GM12878 (cell line): ENCODE results near the gene KHDC1L. TPM values are rescaled to one million over a fixed set of nuclear protein-coding genes. Genes with fewer than 3 reads are reported as not detected.

ENCODE experiments used
- BCLAF1 ChIP-seq: fragments of 450-650 bp; IDR thresholded peaks from 2 replicates; pipeline ENCODE4 v1.6.1; 2017; ENCODE audit warnings: antibody characterized with exemption, mild to moderate bottlenecking, moderate library complexity
- CHD1 ChIP-seq: IDR thresholded peaks from 2 replicates; pipeline ENCODE4 v1.6.1; 2012; ENCODE audit warnings: low read depth, low read length, improper control_type of control experiment
- CREM ChIP-seq: IDR thresholded peaks from 2 replicates; pipeline ENCODE4 v1.6.1; 2014; ENCODE audit warnings: antibody characterized with exemption, low read depth
- EED ChIP-seq: sonication (generic); IDR thresholded peaks from 2 replicates; pipeline ENCODE4 v1.6.1; 2016; ENCODE audit warnings: antibody characterized with exemption, low read depth
- ELK1 ChIP-seq: IDR thresholded peaks from 2 replicates; pipeline ENCODE4 v1.6.1; 2012; ENCODE audit warnings: low read depth, low read length, improper control_type of control experiment
- LARP7 ChIP-seq: fragments of 450-650 bp; IDR thresholded peaks from 2 replicates; pipeline ENCODE4 v1.6.1; 2017; ENCODE audit warnings: mild to moderate bottlenecking
- NBN ChIP-seq: fragments of 450-650 bp; IDR thresholded peaks from 2 replicates; pipeline ENCODE4 v1.6.1; 2016
- PAX8 ChIP-seq: fragments of 450-650 bp; IDR thresholded peaks from 2 replicates; pipeline ENCODE4 v1.6.1; 2017; ENCODE audit warnings: mild to moderate bottlenecking, moderate library complexity
- RB1 ChIP-seq: fragments of 450-650 bp; formaldehyde crosslinking; IDR thresholded peaks from 2 replicates; pipeline ENCODE4 v1.6.1; 2017; ENCODE audit warnings: mild to moderate bottlenecking, borderline replicate concordance
- RBBP5 ChIP-seq: fragments of 200-600 bp; sonication (generic); conservative IDR thresholded peaks from 2 replicates; pipeline ENCODE4 v1.6.1; 2016
- RCOR1 ChIP-seq: conservative IDR thresholded peaks from 2 replicates; pipeline ENCODE4 v1.6.1; 2012; ENCODE audit warnings: low read depth, low read length, improper control_type of control experiment
- RUNX3 ChIP-seq: IDR thresholded peaks from 2 replicates; pipeline ENCODE4 v1.6.1; 2012; ENCODE audit warnings: low read length, inconsistent platforms
- SREBF1 ChIP-seq: IDR thresholded peaks from 2 replicates; pipeline ENCODE4 v1.6.1; 2012; ENCODE audit warnings: mild to moderate bottlenecking, low read length
- TAF1 ChIP-seq: IDR thresholded peaks from 2 replicates; pipeline ENCODE4 v1.6.1; 2011; ENCODE audit warnings: mild to moderate bottlenecking, low read depth, low read length, borderline replicate concordance
- ZBED1 ChIP-seq: IDR thresholded peaks from 2 replicates; pipeline ENCODE4 v1.6.1; 2016; ENCODE audit warnings: borderline replicate concordance
- ZBTB11 ChIP-seq: fragments of 450-650 bp; formaldehyde crosslinking; IDR thresholded peaks from 2 replicates; pipeline ENCODE4 v1.5.0; 2022; ENCODE audit warnings: mild to moderate bottlenecking, missing genetic modification characterization
- ZBTB4 ChIP-seq: fragments of 450-650 bp; formaldehyde crosslinking; IDR thresholded peaks from 2 replicates; pipeline ENCODE4 v1.4.0; 2022; ENCODE audit warnings: mild to moderate bottlenecking, moderate library complexity
- polyA plus RNA-seq, 11 experiments: library from polyadenylated mRNA; depleted of rRNA in 4 of 11; unstranded in 6 of 11; stranded (reverse) in 5 of 11; fragments of >200 nt; fragmentation: Nextera tagmentation in 4 of 11; fragmentation: Illumina TruSeq in 1 of 11; extraction: Ambion mirVana in 4 of 11; extraction: Trizol in 1 of 11; gene quantifications; 1 replicate in 1 of 11; 2 replicates in 10 of 11; pipeline versions ENCODE4 v1.2.1 to v1.2.3, GENCODE V29; 2011 to 2016; ENCODE audit warnings: inconsistent platforms in 2 of 11, missing spikeins in 2 of 11, low read depth in 1 of 11
- total RNA-seq, 4 experiments: library from RNA; depleted of rRNA in 3 of 4; stranded (reverse); fragments of >200 nt in 3 of 4; fragmentation: Illumina TruSeq in 1 of 4; extraction: Trizol in 1 of 4; gene quantifications; 2 replicates each; pipeline versions ENCODE4 v1.2.1 to v1.2.3, GENCODE V29; 2013 to 2021

KHDC1L gene
- total and polyA plus RNA-seq, 10 of the 15 experiments (the other 5 are each of a cell fraction or from before 2014, with no cell fraction given), result 0.12 to 0.37 (median 0.24) TPM; not detected in 4

- no peak for TF ChIP-seq ZBTB4 (CRISPR knock-in tag)
- TF ChIP-seq RBBP5, result no peak
- no peak for TF ChIP-seq ZBED1
- TF ChIP-seq RCOR1, result no peak
- peak; percentile 89; the same call in 1 of the 2 replicates for TF ChIP-seq RB1
- TF ChIP-seq ZBTB11 (CRISPR knock-in tag), result no peak
- no peak for TF ChIP-seq BCLAF1
- no peak for TF ChIP-seq EED
- TF ChIP-seq RUNX3, result peak; percentile 8; the same call in 1 of the 2 replicates
- TF ChIP-seq SREBF1, result no peak
- TF ChIP-seq TAF1, result no peak; the same call in 1 of the 2 replicates
- no peak for TF ChIP-seq NBN
- TF ChIP-seq CHD1, result no peak
- no peak for TF ChIP-seq PAX8
- peak; percentile 78 for TF ChIP-seq LARP7
- peak; percentile 39; the same call in 1 of the 2 replicates for TF ChIP-seq CREM
- TF ChIP-seq ELK1, result 0 out of 2 replicates have a peak, but pooled peaks have one; percentile 55
These were observed 37.6 kb upstream of the KHDC1L start, which contains the start of gene KHDC1 (continued) for GRCh38 chr6:73262671-73263569.
